Smooth muscle cell (in vitro differentiated cells): ENCODE results near the gene NOL3. TPM values are rescaled to one million over a fixed set of nuclear protein-coding genes. Genes with fewer than 3 reads are reported as not detected.

Experiments
- DNase-seq: peaks from one replicate; lab custom pipeline; 2025; ENCODE audit not compliant: unreplicated experiment; lab: John Stamatoyannopoulos, UW
- H2AFZ ChIP-seq: fragments of 200-600 bp; sonication (generic); 2 replicates; pipeline ENCODE4 v1.6.0; 2016; ENCODE audit warnings: antibody characterized with exemption, low read depth, mild to moderate bottlenecking
- H3F3A ChIP-seq: fragments of 200-600 bp; sonication (generic); 2 replicates; pipeline ENCODE4 v1.6.0; 2017; ENCODE audit warnings: antibody characterized with exemption, low read depth
- H3K27ac ChIP-seq: fragments of 200-600 bp; sonication (generic); 2 replicates; pipeline ENCODE4 v1.5.1; 2016; ENCODE audit warnings: low read depth, mild to moderate bottlenecking
- H3K27me3 ChIP-seq: fragments of 200-600 bp; sonication (generic); 2 replicates; pipeline ENCODE4 v1.6.1; 2016; ENCODE audit warnings: low read depth, mild to moderate bottlenecking
- H3K36me3 ChIP-seq: fragments of 200-600 bp; sonication (generic); 2 replicates; pipeline ENCODE4 v1.5.1; 2016; ENCODE audit warnings: low read depth
- H3K4me1 ChIP-seq: fragments of 200-600 bp; sonication (generic); 2 replicates; pipeline ENCODE4 v1.5.1; 2016; ENCODE audit warnings: low read depth
- H3K4me2 ChIP-seq: fragments of 200-600 bp; sonication (generic); 2 replicates; pipeline ENCODE4 v1.6.0; 2016; ENCODE audit warnings: mild to moderate bottlenecking
- H3K4me3 ChIP-seq: fragments of 200-600 bp; sonication (generic); 2 replicates; pipeline ENCODE4 v1.5.1; 2016; ENCODE audit warnings: mild to moderate bottlenecking
- H3K79me2 ChIP-seq: fragments of 200-600 bp; sonication (generic); 2 replicates; pipeline ENCODE4 v1.6.0; 2016; ENCODE audit warnings: low read depth, mild to moderate bottlenecking
- H3K9ac ChIP-seq: fragments of 200-600 bp; sonication (generic); 2 replicates; pipeline ENCODE4 v1.6.0; 2016; ENCODE audit warnings: low read depth
- H3K9me3 ChIP-seq: fragments of 200-600 bp; sonication (generic); replicated peaks from 2 replicates; pipeline ENCODE4 v1.5.1; 2016; ENCODE audit warnings: low read depth
- H4K20me1 ChIP-seq: fragments of 200-600 bp; sonication (generic); 2 replicates; pipeline ENCODE4 v1.6.0; 2016; ENCODE audit warnings: low read depth
- WGBS: methylation state at CpG from one replicate; pipeline ENCODE4 v1.1.7; 2016; ENCODE audit warnings: low lambda C conversion rate; 5-methylcytosine and 5-hydroxymethylcytosine counted together
- polyA plus RNA-seq: library from polyadenylated mRNA; unstranded; fragments of >200 nt; fragmentation: Nextera tagmentation; extraction: Ambion mirVana; gene quantifications from 2 replicates; pipeline ENCODE4 v1.2.1, GENCODE V29; 2016
- total RNA-seq: library from RNA; depleted of rRNA; stranded (reverse); fragments of >200 nt; gene quantifications from 2 replicates; pipeline ENCODE4 v1.2.3, GENCODE V29; 2014
- TF ChIP-seq, protein P1 (sequence below): fragments of 200-600 bp; sonication (generic); IDR thresholded peaks from 2 replicates; pipeline ENCODE4 v1.5.1; 2017; ENCODE audit warnings: borderline replicate concordance, mild to moderate bottlenecking, antibody characterized with exemption; ENCODE audit not compliant: insufficient read depth, poor library complexity, severe bottlenecking

The NOL3 gene
- total and polyA plus RNA-seq, 2 experiments from 2014 or later = 33.0 to 36.4 TPM

DNA sequence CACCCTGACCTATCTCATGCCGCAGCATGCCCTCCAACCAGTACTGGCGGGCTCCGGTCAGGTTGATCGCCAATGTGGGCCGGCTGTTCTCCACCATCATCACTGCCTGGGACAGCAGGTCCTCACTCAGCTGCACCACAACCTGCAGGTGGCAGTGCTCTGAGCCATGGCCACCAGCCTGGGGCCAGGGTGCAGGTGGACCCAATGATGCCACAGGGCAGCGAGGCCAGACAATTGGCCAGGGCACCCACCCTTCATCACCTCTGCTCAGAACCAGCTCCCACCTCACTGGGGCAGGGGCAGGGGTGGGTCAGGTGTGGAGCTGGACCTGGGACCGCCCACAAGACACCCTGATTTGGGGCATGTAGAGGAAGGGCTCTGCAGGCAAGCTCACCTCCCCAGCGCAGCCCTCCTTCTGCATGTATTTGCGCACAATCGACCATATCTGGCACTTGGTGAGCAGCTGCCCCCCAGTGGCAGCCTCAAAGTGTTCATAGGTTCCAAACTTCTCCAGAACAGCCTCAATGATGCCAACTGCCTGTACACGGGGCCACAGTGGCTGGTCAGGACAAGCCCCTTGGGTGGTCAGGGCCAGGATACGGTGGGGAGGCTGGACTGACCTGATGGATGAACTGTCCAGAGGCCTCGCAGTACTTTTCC is 9.2 kb downstream of the NOL3 start:
- Histone ChIP-seq H3K9me3 (no peaks in the 10 kb centered on the region), H3K79me2 (peaks cover 10% of the 10 kb centered on the region), H2AFZ (no peak overlapping the region), H3K4me1 (peaks cover 11% of the 10 kb centered on the region), H3K27me3 (no peaks in the 10 kb centered on the region), H3K4me2 (no peak overlapping the region), H3F3A (no peaks in the 10 kb centered on the region), H3K36me3 (no peaks in the 10 kb centered on the region), H3K27ac (no peak overlapping the region), H3K4me3 (no peak overlapping the region), H3K9ac (no peak overlapping the region), H4K20me1 (peaks cover 43% of the 10 kb centered on the region)
- WGBS = 92% methylated on average over 13 of the region's 13 CpGs
- TF ChIP-seq, protein P1, sequence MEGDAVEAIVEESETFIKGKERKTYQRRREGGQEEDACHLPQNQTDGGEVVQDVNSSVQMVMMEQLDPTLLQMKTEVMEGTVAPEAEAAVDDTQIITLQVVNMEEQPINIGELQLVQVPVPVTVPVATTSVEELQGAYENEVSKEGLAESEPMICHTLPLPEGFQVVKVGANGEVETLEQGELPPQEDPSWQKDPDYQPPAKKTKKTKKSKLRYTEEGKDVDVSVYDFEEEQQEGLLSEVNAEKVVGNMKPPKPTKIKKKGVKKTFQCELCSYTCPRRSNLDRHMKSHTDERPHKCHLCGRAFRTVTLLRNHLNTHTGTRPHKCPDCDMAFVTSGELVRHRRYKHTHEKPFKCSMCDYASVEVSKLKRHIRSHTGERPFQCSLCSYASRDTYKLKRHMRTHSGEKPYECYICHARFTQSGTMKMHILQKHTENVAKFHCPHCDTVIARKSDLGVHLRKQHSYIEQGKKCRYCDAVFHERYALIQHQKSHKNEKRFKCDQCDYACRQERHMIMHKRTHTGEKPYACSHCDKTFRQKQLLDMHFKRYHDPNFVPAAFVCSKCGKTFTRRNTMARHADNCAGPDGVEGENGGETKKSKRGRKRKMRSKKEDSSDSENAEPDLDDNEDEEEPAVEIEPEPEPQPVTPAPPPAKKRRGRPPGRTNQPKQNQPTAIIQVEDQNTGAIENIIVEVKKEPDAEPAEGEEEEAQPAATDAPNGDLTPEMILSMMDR = no peak
- DNase-seq = no peak

DNA sequence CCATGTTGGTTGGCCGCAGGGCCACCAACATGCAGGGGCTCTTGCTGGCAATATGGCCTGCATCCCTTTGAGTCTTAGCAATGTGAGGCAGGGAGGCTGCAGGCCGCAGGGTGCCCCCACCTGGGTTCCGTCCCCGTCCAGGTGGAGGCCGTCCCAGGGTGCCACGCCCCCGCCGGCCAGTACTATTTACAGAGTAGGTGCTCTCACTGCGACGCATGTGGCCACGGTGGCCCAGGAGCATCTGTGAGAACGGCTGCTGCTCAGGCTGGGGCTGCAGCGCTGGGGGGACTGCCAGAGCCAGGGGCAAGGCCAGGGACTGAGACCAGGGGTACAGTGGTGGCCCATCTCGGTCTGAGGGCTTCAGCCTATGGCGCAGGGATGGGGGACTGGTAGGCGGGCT is 9.8 kb downstream of the NOL3 start:
- Histone ChIP-seq H3K4me3 (no peak overlapping the region), H2AFZ (no peak overlapping the region), H3K9ac (no peak overlapping the region), H3K79me2 (peaks cover 10% of the 10 kb centered on the region), H3K4me1 (peaks cover 13% of the 10 kb centered on the region), H4K20me1 (peaks cover 43% of the 10 kb centered on the region), H3F3A (no peaks in the 10 kb centered on the region), H3K9me3 (no peaks in the 10 kb centered on the region), H3K4me2 (no peak overlapping the region), H3K27ac (no peak overlapping the region), H3K36me3 (no peaks in the 10 kb centered on the region), H3K27me3 (no peaks in the 10 kb centered on the region)
- 96% methylated on average over 16 of the region's 16 CpGs for WGBS
- TF ChIP-seq, protein P1 = no peak
- DNase-seq = no peak

DNA sequence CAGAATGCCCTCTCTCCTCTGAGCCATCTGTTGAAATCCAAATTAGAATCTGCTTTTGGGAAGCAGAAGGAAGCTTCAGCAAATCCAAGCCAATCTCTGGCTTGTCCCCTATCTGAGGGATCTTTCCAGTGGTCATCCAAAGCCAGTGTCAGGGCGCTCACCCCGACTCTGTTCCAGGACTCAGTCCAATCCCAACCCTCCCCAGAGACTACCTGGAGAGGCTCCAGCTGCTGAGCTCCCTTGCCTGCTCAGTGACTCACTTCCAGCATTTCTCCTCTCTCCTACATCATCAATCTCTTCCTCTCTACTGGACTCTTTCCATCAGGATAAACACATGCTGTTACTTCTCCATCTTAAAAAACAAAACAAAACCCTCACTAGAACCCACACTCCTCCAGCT is 11.0 kb downstream of the NOL3 start:
- no peak overlapping the region for H3K4me2 ChIP-seq
- no peak overlapping the region for H2AFZ ChIP-seq
- H4K20me1 ChIP-seq = peaks cover 41% of the 10 kb centered on the region
- peaks cover 10% of the 10 kb centered on the region for H3K79me2 ChIP-seq
- no peaks in the 10 kb centered on the region for H3K36me3 ChIP-seq
- TF ChIP-seq, protein P1 = no peak
- peaks cover 13% of the 10 kb centered on the region for H3K4me1 ChIP-seq
- no peak for DNase-seq
- WGBS = 94% methylated on average over 2 of the region's 2 CpGs
- H3K9me3 ChIP-seq = no peaks in the 10 kb centered on the region
- H3K4me3 ChIP-seq = no peak overlapping the region
- no peak overlapping the region for H3K27ac ChIP-seq
- no peaks in the 10 kb centered on the region for H3K27me3 ChIP-seq
- no peaks in the 10 kb centered on the region for H3F3A ChIP-seq
- no peak overlapping the region for H3K9ac ChIP-seq

DNA sequence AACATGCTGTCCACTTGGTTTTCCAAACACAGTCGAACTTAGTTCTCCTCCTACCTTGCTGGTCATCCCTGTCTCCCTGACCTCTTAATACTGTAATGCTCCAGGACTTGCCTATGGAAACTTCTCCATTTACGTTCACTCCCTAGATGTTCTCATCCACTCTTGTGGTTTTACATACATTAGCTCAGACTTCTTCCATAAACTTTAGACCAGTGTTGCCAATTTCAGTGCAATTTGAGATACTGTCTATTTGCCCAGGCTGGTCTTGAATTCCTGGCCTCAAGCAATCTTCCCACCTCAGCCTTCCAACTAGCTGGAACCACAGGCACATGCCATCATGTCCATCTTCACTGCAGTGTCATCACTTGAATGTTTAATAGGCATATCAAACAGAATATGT is 11.9 kb downstream of the NOL3 start:
- Histone ChIP-seq H4K20me1 (peaks cover 38% of the 10 kb centered on the region), H3K27ac (no peak overlapping the region), H3K27me3 (no peaks in the 10 kb centered on the region), H2AFZ (no peak overlapping the region), H3K4me2 (peak overlapping the region; percentile 90), H3F3A (no peaks in the 10 kb centered on the region), H3K36me3 (no peaks in the 10 kb centered on the region), H3K4me1 (peaks cover 13% of the 10 kb centered on the region), H3K4me3 (peak overlapping the region; percentile 63), H3K79me2 (peaks cover 10% of the 10 kb centered on the region), H3K9me3 (no peaks in the 10 kb centered on the region), H3K9ac (no peak overlapping the region)
- 75% methylated on average over 2 of the region's 2 CpGs for WGBS
- TF ChIP-seq, protein P1 = no peak
- DNase-seq = no peak
